G401.6 (cell line): ENCODE data around the gene RDH12.
"Not testable (repeated sequence)": the region's sequence is repeated elsewhere in the genome, so short reads cannot be mapped to it uniquely, and the experiment has no call there.

ENCODE experiments used
- FAIRE-seq: peaks from 2 replicates; lab custom pipeline; 2012; peaks lifted over from hg19 to GRCh38; lab: Jason Lieb, UNC

RDH12 gene

DNA sequence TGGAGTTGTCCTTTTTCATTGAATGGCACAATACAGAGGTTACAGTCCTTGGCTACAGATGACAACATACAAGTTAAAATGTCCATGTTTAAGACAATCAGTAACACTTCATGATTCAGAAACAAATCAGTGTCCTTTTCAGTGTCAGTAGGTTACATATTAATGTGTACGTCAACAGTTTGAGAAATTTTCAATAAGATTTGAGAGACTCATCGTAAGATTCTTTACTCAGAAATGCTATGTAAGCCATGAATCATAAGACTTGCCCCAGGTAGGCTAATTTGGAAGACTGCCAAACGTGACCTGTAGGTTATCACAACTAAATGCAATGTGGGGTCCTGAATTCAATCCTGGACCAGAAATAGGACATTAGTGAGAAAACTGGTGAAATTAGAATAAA is 3.5 kb downstream of the RDH12 start:
- no peak for FAIRE-seq

DNA sequence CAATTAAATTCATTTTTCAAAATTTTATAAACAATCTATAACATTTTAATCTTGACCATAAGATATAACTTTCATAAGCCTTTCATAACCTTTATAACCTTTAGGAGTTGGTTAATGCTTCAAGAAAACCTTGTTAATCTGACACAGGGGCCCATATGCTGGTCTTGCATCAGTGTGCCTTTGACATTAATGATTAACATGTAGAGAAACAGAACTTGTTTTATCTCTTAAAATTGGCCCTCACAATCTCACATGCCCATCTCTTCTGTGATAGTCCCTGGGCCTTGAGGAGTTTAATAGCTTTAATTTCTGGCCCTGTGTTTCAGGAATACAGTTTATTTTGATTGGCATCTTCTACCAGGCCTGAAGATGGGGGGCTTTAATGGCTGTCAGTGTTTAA is 7.7 kb downstream of the RDH12 start:
- FAIRE-seq = not testable (repeated sequence)

DNA sequence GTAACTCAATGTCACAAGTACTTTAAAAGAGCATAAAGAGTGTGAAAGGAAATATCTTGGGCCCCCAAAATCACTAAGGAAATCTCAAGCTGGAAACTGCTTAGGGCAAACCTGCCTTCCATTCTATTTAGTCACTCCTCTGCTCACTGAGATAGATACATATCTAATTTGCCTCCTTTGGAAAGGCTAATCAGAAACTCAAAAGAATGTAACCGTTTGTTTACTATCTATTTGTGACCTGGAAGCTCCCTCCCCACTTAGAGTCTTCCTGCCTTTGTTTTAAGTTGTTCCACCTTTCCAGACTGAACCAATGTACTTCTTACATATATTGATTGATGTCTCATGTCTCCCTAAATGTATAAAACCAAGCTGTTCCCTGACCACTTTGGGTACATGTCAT is 8.1 kb downstream of the RDH12 start:
- FAIRE-seq = not testable (repeated sequence)

DNA sequence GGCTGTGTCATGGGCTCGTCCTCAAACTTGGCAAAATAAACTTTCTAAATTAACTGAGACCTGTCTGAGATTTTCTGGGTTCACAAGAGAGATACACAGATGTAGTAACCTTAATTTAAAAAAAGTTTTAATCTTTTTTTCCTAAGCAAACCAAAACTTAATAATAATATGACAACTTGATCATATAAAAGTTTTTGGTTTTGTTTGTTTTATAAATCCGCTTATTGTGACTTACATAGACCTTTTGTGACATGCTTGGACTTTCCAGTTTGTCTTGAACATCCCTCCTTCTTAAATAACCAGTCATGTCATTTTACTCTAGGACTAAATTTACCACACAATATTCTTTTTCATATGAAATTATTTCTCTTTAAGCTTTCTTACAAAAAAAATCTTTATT is 8.5 kb downstream of the RDH12 start:
- FAIRE-seq = no peak

DNA sequence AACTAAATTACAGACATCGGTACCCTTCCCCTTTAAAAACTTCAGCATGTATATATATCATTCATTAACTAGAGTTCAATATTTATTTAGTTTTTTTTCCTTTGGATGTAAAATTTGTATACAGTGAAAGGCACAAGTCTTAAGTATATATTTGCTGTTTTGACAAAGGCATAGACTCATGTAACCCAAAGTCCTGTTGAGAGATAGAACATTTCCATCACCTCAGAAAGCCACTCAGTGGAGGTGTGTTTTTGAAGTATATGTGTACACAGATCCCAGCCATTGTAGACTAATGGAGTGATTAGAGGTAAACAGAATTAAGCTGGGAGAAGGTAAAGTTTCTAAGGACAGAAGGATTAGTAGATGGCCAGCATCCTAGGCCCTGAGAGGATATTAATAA is 15.4 kb downstream of the RDH12 start:
- no peak for FAIRE-seq

DNA sequence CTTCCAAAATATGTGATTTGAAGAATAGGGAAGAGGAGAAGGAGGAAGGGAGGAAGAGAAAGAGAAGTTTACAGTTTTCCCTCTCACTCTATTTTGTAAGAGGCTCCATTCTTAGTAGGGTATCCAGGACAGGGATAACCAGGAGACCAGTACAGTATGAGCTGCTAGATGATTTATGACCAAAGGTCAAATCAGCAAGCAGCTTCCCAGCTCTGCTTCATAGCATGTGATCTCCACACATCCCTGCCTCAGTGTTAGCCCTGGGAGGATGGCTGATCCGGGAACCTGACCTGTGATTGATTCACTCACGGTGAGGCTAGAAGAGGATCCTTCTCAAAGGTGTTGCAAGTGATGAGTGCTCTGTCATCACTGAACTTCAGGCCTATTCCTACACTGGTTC is 16.6 kb downstream of the RDH12 start:
- no peak for FAIRE-seq

DNA sequence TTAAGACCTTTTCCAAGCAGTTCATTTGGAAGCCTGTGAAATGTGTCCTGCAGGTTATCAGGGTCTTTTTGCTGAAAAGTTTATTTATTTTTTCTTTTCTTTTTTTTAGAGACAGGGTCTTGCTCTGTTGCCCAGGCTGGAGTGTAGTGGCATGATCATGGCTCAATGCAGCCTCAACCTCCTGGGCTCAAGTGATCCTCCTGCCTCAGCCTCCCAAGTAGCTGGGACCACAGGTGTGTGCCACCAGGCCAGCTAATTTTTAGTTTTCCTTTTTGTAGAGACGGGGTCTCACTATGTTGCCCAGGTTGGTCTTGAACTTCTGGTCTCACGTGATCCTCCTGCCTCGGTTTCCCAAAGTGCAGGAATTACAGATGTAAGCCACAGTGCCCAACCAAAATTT is 17.7 kb downstream of the RDH12 start:
- FAIRE-seq = not testable (repeated sequence)

DNA sequence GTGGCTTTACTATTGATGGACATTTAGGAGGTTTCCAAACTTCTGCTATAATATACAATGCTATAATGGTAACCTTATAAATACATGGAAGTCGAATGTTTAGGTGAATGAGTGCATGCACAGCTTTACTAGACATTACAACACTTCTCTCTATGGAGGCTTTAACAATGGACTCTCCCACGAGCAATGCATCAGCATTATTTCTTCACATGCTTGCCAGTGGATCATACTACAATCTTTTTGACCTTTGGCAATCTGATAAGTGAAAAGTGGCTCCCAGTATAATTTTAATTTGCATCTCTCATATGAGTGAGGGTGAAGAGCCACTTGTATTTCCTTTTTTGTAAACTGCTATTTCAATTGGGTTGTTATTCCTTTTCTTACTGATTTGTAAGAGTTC is 18.2 kb downstream of the RDH12 start:
- no peak for FAIRE-seq

DNA sequence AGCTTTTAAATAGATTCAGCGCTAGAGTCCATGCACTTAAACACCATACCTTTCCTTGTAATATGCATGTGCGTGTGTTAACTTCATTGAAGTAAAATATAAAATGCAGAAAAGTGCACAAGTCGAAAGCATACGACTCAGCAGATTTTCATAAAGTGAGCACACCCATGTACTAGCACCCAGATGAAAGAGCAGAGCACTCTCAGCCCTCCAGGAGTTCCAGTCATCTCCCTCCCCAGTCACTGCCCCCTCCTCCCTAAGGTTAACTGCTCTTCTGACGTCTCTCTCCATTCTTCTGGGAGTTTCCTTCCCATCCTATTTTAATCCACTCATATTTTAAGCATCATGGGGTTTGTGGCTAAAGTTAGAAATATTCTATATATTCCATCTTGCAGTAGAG is 20.2 kb downstream of the RDH12 start:
- no peak for FAIRE-seq

DNA sequence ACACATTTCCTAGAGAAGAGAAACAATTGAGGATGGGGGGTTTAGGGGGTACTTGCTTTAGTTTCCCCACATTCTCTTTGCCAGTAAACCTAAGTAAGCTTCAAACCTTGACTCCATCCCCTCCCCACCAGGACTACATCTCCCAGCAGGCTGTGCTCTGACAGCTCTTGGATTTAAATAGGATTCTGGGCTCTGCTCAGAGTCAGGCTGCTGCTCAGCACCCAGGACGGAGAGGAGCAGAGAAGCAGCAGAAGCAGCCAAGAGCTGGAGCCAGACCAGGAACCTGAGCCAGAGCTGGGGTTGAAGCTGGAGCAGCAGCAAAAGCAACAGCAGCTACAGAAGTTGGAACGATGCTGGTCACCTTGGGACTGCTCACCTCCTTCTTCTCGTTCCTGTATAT is 20.6 kb downstream of the RDH12 start:
- no peak for FAIRE-seq

DNA sequence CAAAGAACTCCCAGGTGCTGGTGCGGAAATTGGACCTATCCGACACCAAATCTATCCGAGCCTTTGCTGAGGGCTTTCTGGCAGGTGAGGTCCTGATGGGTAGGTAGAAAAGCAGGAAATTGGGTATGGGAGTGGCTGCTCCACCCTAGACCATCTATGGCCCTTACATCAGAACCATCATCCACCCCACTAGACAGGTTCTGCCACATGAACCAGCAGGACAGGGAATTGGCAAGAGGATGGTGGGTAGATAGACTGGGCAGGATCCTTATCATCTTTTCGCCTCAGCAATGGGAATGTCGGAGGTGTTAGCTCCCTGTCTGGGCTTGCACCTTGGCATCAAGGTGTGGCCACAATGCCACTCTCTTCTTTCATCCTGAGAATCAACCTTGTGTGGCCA is 23.5 kb downstream of the RDH12 start:
- no peak for FAIRE-seq

DNA sequence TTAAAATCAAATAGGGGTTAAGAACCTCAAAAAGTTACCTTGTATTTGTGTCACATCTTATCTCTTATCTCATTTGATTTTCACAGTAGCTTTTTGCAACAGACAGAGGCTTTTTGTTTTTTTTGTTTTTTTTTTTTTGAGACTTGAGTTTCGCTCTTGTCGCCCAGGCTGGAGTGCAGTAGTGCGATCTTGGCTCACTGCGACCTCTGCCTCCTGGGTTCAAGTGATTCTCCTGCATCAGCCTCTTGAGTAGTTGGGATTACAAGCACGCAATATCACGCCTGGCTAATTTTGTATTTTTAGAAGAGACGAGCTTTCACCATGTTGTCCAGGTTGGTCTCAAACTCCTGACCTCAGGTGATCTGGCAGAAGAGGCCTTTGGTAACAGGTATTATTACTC is 25.7 kb downstream of the RDH12 start:
- FAIRE-seq = no peak

DNA sequence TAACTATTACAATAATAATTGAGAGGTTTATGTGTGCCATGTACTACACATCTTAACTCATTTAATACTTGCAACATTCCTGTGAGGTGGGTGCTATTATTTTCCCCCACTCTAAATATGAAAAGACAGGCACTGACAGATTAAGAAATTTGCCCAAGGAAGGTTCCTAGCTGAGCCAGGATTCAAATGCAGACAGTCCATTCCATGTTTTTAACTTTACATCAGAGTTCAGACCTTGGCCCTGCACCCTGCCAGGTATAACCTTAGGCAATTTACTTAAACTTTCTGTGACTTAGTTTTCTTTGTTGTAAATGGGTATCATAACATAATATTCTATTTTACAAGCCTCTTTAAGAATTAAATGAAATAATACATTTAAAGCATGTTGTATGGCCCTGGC is 26.6 kb downstream of the RDH12 start:
- no peak for FAIRE-seq

DNA sequence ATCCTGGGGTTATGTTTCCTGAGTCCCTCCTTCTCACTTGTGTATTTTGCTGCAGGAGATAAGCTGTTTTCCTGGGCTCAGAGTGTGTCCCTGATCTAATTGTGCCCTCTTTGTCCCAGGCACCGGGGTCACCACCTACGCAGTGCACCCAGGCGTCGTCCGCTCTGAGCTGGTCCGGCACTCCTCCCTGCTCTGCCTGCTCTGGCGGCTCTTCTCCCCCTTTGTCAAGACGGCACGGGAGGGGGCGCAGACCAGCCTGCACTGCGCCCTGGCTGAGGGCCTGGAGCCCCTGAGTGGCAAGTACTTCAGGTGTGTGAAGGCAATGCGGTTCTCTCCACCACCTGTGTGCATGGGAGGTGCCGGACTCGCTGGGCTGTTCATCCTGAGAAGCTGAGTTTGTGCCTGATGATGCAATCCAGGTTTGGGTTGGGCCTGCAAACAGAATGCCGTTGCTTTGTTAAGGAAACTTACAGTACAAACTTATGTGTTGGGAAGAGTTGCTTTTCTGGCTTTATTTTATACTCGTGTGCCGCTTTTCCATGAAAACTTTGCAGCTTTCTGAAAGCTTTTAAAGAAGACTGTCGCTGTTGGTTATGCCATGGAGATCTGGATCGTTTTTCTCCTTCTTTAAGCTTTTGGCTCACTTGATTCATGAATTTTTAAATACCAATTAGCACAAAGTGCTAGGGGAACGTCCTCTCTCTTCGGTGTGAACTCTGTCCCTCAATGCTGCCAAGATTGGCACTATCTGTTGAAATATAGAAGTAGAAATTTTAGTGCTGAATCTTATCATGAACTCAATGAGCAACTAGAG is 27.6 kb downstream of the RDH12 start:
- no peak for FAIRE-seq

DNA sequence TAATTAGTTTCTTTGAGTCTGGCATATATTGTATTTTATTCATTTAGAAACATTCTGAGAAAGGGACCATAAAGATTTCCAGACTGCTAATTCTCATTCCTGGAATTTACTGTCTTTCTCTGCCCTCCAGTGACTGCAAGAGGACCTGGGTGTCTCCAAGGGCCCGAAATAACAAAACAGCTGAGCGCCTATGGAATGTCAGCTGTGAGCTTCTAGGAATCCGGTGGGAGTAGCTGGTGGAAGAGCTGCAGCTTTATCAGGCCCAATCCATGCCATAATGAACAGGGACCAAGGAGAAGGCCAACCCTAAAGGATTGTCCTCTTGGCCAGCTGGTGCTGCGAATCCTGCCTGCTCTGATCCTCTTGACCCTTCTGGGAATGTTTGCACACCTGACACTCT is 31.9 kb downstream of the RDH12 start:
- FAIRE-seq = no peak

DNA sequence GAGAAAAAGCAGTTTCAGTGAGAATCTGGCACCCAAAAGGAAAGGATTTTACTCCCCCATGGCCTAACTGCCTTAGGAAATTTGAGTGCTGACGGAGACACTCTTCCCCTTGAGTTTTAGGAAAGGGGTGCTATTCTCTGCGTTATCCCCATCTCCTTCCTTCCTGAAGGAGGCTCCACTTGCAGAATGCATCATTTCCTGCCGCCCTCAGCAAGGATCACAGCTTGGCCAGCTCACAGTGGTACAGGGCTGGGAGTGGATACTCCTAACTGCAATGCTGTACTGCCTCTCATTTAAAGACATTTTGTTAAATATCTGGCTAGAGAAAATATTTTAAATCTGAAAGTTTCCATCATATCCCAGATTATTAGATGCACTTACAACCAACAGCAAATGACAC is 33.0 kb downstream of the RDH12 start:
- FAIRE-seq = no peak

DNA sequence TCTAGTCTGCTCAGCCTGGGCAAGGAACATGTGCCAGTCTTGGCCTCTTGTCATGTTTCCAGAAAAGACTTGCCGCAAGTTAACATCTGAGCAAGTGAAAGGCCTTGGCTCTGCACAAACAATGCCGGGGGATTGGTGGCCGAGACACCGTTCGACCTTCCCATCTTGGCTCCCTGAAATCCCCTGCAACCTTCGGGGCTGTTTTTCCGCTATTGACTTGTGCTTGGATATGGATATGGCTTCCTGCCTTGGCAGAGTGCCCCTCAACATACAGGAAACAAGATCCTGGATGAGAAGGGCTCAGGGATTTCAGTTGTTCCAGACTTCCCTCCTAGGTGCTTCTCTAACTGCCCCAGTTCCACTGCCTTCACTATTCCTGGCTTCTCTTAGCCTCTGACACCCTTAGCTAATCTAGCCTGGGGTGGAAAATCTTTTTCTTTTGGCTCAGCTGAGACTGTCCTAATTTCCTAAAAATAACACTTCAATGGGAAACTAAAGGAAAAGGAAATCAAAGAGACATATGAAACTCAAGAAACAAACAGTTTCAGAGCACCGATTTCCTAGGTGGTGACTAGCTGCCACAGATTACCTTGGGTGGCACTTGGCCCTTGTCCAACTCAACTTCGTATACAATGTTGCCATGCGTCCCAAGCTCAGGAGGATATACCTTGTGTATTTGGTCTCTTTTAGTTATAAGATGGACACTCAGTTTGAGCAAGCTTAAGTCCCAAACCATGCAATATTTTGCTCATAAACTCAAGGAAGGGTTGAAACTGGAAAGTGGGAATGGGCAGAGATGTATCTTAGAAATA is 33.9 kb downstream of the RDH12 start:
- FAIRE-seq = no peak

DNA sequence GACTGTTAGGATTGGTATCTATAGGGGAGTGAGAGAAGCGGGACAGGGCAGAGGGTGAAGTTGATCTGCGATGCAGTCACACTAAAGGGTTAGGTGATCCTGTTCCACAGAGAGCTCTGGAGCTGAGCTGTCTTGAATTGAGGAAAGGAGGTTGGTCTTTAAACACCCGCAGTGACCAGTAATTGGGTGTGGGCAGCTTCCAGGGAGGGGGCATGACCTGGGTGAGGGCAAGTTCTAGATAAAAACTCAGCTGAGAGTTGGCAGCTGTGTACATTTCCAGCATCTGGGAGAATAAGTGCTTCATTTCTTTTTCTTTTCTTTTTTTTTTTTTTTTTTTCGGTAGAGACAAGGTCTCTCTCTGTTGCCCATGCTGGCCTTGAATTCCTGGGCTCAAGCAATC is 35.1 kb downstream of the RDH12 start:
- FAIRE-seq = no peak

DNA sequence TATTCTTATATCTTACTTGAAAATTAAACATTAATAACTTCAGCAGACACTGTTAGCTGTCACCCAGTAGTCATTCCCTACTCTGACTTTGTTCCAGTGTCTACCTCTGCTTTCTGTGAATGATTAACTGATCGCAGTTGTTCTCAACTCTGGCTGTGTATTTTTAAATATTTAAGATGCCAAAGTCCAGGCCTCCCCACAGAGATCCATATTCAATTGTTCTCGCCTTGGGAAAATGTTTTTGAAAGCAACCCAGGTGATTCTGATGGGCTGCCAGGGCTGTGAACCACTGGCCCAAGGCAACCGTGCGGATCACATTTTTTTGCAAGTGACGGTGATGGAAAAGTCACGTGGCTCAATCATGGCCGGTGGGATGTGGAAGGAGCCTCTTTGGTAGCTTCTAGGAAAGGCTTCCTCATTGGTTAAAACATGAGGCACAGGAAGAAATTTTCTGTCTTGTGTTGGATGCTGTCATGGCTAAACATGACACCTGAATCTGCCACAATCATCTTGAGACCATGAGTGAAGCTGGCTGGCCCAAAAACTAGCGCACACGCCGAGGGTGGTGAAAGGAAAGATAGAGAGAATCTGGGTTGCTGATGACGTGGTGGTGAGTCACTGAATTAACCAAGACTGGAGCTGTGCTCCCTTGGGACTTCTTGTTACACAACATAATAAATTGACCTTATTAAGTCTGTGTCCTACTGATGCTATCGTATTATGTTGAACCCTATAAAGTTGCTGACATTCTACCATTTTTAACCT is 37.2 kb downstream of the RDH12 start:
- FAIRE-seq = no peak

DNA sequence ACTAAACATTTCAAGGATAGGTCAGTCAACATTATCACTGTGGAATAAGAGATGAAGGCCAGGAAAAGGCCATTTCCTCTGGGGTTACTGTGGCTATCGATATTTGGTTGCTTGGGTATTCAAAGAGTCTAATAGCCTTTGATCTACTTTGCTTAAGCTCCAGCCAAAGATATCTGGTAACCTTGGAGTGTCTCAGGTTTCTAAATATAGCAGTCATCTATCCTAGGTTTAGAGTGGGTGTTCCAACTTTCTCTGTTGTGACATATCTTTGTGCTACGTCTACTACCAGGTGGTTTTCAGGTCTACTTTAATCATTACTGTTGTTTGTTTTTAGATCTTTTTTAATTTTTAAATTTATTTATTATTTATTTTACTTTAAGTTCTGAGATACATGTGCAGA is 42.4 kb downstream of the RDH12 start:
- no peak for FAIRE-seq

DNA sequence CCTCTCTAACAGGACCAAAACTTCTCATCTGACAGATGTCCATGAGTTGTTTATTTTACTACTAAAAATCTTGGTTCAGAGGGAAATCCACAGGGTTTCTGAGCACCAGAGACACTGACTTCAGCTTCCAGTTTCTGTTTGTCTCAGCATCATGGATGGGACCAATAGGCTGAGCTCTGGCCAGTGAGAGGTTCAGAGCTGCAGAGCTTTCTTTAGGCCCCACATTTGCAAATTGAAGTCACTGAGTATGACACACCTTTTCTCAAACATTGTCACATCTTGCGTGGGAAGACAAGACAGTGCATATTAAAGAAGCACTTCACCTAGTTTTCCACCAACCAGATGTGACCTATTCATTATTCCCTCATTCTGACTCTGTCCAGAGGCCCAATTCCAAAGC is 45.2 kb downstream of the RDH12 start:
- no peak for FAIRE-seq

DNA sequence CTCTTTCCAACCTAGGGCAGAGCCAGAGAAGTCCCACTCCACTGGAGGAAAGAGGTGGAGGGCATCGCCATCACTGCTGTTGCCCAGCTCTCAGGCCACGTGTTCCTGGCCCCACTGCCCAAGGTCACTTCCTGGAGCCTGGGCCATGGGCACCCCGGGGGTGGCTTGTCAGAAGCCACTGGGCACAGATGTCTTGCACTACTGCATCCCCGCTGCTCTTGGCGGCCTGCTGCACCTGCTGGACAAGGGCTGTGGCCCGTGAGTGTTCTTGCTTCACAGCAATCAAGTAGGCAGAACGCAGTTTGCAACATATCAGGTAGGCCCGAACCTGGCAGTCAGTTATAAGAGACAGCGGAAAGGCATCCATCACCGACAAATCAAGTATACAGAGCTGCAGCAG is 46.6 kb downstream of the RDH12 start:
- FAIRE-seq = no peak
